A673 (cell line): ENCODE data around the gene SLAIN2.

Source experiments
- EZH2 ChIP-seq: fragments of 200-600 bp; sonication (generic); IDR thresholded peaks from 2 replicates; pipeline ENCODE4 v1.6.1; 2017; ENCODE audit warnings: borderline replicate concordance, low read depth, mild to moderate bottlenecking, mixed read lengths, antibody characterized with exemption, low read length; ENCODE audit not compliant: poor library complexity, severe bottlenecking
- TF ChIP-seq, protein P1 (sequence below): fragments of 300-800, 200-600 bp; sonication (generic); conservative IDR thresholded peaks from 2 replicates; pipeline ENCODE4 v1.5.1; 2017; ENCODE audit warnings: low read depth, mild to moderate bottlenecking, antibody characterized with exemption, low read length, moderate library complexity, mixed read lengths

- TF ChIP-seq, protein P1, sequence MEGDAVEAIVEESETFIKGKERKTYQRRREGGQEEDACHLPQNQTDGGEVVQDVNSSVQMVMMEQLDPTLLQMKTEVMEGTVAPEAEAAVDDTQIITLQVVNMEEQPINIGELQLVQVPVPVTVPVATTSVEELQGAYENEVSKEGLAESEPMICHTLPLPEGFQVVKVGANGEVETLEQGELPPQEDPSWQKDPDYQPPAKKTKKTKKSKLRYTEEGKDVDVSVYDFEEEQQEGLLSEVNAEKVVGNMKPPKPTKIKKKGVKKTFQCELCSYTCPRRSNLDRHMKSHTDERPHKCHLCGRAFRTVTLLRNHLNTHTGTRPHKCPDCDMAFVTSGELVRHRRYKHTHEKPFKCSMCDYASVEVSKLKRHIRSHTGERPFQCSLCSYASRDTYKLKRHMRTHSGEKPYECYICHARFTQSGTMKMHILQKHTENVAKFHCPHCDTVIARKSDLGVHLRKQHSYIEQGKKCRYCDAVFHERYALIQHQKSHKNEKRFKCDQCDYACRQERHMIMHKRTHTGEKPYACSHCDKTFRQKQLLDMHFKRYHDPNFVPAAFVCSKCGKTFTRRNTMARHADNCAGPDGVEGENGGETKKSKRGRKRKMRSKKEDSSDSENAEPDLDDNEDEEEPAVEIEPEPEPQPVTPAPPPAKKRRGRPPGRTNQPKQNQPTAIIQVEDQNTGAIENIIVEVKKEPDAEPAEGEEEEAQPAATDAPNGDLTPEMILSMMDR: no peak
- no peak for TF ChIP-seq EZH2
These were observed 121.0 kb downstream of the SLAIN2 start for GRCh38 chr4:48462363-48462762.
